GM11168 (cell line): ENCODE measurements around the gene CDC42EP1.

Experiments
- in situ Hi-C: fragments of 300-500 bp; cut with MboI; formaldehyde crosslinking; loops from one replicate; pipeline ENCODE4 v1.12.0; 2022; ENCODE audit warnings: low sequenced_read_pairs; ENCODE audit not compliant: unreplicated experiment

Gene CDC42EP1

GRCh38 chr22:37557321-37558001 is 2.8 kb upstream of the CDC42EP1 start:
- in situ Hi-C loops = no loop called here

GRCh38 chr22:37558815-37559214 is 1.5 kb upstream of the CDC42EP1 start:
- in situ Hi-C loops = no loop called here

- in situ Hi-C loops = no loop called here
These were observed 769 bp upstream of the CDC42EP1 start for GRCh38 chr22:37559521-37559900.

- in situ Hi-C loops = no loop called here
These were observed 430 bp downstream of the CDC42EP1 start for GRCh38 chr22:37560608-37561211.

- in situ Hi-C loops = no loop called here
These were observed 1.1 kb downstream of the CDC42EP1 start for GRCh38 chr22:37561212-37562048.

- in situ Hi-C loops = no loop called here
These were observed 2.0 kb downstream of the CDC42EP1 start for GRCh38 chr22:37562049-37562875.

- in situ Hi-C loops = no loop called here
These were observed 3.1 kb downstream of the CDC42EP1 start for GRCh38 chr22:37563153-37564081.

GRCh38 chr22:37564111-37564711 is 3.9 kb downstream of the CDC42EP1 start:
- in situ Hi-C loops = no loop called here

GRCh38 chr22:37565830-37566229 is 5.5 kb downstream of the CDC42EP1 start:
- in situ Hi-C loops = no loop called here

- in situ Hi-C loops = no loop called here
These were observed 6.1 kb downstream of the CDC42EP1 start for GRCh38 chr22:37566329-37566837.

- in situ Hi-C loops = no loop called here
These were observed 6.9 kb downstream of the CDC42EP1 start for GRCh38 chr22:37566903-37567798.

GRCh38 chr22:37568012-37568411 is 7.7 kb downstream of the CDC42EP1 start:
- in situ Hi-C loops = no loop called here

- in situ Hi-C loops = no loop called here
These were observed 8.2 kb downstream of the CDC42EP1 start for GRCh38 chr22:37568448-37569008.

- in situ Hi-C loops = no loop called here
These were observed 9.0 kb downstream of the CDC42EP1 start for GRCh38 chr22:37569009-37569920.

- in situ Hi-C loops = loop anchor here (5.0 kb wide), 1 partner anchor 33 kb away; no protein-coding TSS in a partner anchor
These were observed 9.8 kb downstream of the CDC42EP1 start for GRCh38 chr22:37569921-37570660.

GRCh38 chr22:37570661-37570976 is 10.3 kb downstream of the CDC42EP1 start:
- in situ Hi-C loops = loop anchor here (5.0 kb wide), 1 partner anchor 33 kb away; no protein-coding TSS in a partner anchor
